ENCODE measurements around the gene MMRN1.
"Not testable (repeated sequence)": the region's sequence is repeated elsewhere in the genome, so short reads cannot be mapped to it uniquely, and the experiment has no call there.

The MMRN1 gene

DNA sequence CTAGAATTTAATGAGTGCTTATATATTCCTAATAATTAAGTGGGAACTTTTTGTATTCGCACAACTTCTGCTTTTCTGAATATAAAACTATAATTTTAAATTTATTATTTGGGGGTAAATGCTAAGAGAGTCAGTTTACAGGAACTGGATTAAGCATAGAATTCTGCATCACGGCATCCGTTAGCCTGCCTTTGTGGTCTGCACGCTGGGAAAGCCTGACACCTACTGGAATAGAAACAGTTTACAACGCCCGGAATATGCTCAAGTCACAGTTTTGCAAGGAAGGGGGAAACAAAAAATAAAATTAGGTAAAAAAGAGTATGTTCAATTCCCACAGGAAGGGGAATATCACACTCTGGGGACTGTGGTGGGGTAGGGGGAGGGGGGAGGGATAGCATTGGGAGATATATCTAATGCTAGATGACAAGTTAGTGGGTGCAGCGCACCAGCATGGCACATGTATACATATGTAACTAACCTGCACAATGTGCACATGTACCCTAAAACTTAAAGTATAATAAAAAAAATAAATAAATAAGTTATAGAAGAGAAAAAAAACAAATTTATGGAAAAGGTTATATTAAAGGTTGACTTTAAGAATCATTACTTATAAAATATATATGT is 7.3 kb downstream of the MMRN1 start:
- H3K36me3 ChIP-seq (ENCODE audit: control insufficient read depth in 2 of 2, insufficient read depth in 1 of 2, low read length in 2 of 2); POLR2A ChIA-PET; CTCF ChIA-PET; H3K27ac ChIP-seq (ENCODE audit: extremely low read depth, low read depth, low read length); H3K9me3 ChIP-seq (ENCODE audit: control insufficient read depth, insufficient read depth, low read depth, low read length); H3K4me1 ChIP-seq (ENCODE audit: control insufficient read depth, insufficient read depth, low read length); H3K4me3 ChIP-seq (ENCODE audit: low read depth, low read length): not testable (repeated sequence)
- peak; percentile 66 for TF ChIP-seq ZNF654 (tag by site-specific recombination; IDR thresholded peaks at IDR 0.05; ENCODE audit: low read depth)

DNA sequence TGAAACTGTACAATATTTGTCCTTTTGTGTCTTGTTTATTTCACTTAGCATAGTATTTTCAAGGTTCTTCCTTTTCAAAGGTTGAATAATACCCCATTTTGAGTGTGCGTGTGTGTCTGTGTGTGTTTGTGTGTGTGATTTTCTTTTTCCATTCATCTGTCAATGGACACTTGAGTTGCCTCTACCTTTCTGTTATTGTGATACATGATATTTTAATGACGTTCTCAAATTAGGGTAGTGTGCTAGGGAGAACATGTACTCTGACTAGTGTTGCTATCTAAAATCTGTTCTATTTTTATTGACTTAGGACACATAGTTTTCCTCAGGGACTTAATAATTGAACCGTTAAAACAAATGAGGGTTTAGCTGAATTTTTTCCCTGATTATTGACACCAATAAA is 9.9 kb downstream of the MMRN1 start:
- no peak overlapping the region for H3K4me3 ChIP-seq (ENCODE audit: low read depth, low read length)
- ChIA-PET POLR2A (no interaction called here), CTCF (no interaction called here)
- no peaks in the 10 kb centered on the region for H3K9me3 ChIP-seq (ENCODE audit: control insufficient read depth, insufficient read depth, low read depth, low read length)
- no peak overlapping the region for H3K27ac ChIP-seq (ENCODE audit: extremely low read depth, low read depth, low read length)
- H3K4me1 ChIP-seq (ENCODE audit: control insufficient read depth, insufficient read depth, low read length) = no peaks in the 10 kb centered on the region
- H3K36me3 ChIP-seq (ENCODE audit: control insufficient read depth in 2 of 2, insufficient read depth in 1 of 2, low read length in 2 of 2) = no peaks in the 10 kb centered on the region
- TF ChIP-seq REPIN1 (tag by site-specific recombination; IDR thresholded peaks at IDR 0.05; ENCODE audit: low read depth) (no peak), ZNF133 (tag by site-specific recombination; IDR thresholded peaks at IDR 0.05) (no peak), ZNF174 (tag by site-specific recombination; IDR thresholded peaks at IDR 0.05) (no peak), ZNF391 (tag by site-specific recombination; IDR thresholded peaks at IDR 0.05; ENCODE audit: borderline replicate concordance, low read depth) (no peak), MZF1 (tag by site-specific recombination; IDR thresholded peaks at IDR 0.05; ENCODE audit: borderline replicate concordance) (no peak), KLF16 (tag by site-specific recombination; IDR thresholded peaks at IDR 0.05) (no peak), ZNF654 (tag by site-specific recombination; IDR thresholded peaks at IDR 0.05; ENCODE audit: low read depth) (no peak), ZNF311 (tag by site-specific recombination; IDR thresholded peaks at IDR 0.05; ENCODE audit: borderline replicate concordance) (no peak), ZNF10 (tag by site-specific recombination; IDR thresholded peaks at IDR 0.05) (no peak), ZNF561 (tag by site-specific recombination; IDR thresholded peaks at IDR 0.05; ENCODE audit: borderline replicate concordance) (0 out of 2 replicates have a peak, but pooled peaks have one; percentile 27), ZNF600 (tag by site-specific recombination; IDR thresholded peaks at IDR 0.05) (no peak), BCL11A (tag by site-specific recombination; IDR thresholded peaks at IDR 0.05; ENCODE audit: low read depth) (peak; percentile 27; the same call in 1 of the 2 replicates), ZNF785 (tag by site-specific recombination; IDR thresholded peaks at IDR 0.05) (no peak), ZNF2 (tag by site-specific recombination; IDR thresholded peaks at IDR 0.05) (no peak), OSR2 (tag by site-specific recombination; IDR thresholded peaks at IDR 0.05) (no peak), YY2 (tag by site-specific recombination; IDR thresholded peaks at IDR 0.05) (no peak), OVOL3 (tag by site-specific recombination; IDR thresholded peaks at IDR 0.05) (peak; percentile 52; the same call in 1 of the 2 replicates), ZNF221 (tag by site-specific recombination; IDR thresholded peaks at IDR 0.05; ENCODE audit: borderline replicate concordance) (no peak), ZNF202 (tag by site-specific recombination; IDR thresholded peaks at IDR 0.05; ENCODE audit: borderline replicate concordance) (no peak), ZNF501 (tag by site-specific recombination; IDR thresholded peaks at IDR 0.05) (no peak), WT1 (tag by site-specific recombination; IDR thresholded peaks at IDR 0.05) (peak; percentile 60), ZNF292 (tag by site-specific recombination; IDR thresholded peaks at IDR 0.05; ENCODE audit: borderline replicate concordance, low read depth) (no peak)
- TF ChIP-seq, protein P1, sequence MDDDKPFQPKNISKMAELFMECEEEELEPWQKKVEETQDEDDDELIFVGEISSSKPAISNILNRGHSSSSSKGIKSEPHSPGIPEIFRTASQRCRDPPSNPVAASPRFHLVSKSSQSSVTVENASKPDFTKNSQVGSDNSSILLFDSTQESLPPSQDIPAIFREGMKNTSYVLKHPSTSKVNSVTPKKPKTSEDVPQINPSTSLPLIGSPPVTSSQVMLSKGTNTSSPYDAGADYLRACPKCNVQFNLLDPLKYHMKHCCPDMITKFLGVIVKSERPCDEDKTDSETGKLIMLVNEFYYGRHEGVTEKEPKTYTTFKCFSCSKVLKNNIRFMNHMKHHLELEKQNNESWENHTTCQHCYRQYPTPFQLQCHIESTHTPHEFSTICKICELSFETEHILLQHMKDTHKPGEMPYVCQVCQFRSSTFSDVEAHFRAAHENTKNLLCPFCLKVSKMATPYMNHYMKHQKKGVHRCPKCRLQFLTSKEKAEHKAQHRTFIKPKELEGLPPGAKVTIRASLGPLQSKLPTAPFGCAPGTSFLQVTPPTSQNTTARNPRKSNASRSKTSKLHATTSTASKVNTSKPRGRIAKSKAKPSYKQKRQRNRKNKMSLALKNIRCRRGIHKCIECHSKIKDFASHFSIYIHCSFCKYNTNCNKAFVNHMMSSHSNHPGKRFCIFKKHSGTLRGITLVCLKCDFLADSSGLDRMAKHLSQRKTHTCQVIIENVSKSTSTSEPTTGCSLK (tag by site-specific recombination; IDR thresholded peaks at IDR 0.05) = no peak
- TF ChIP-seq, protein P2, sequence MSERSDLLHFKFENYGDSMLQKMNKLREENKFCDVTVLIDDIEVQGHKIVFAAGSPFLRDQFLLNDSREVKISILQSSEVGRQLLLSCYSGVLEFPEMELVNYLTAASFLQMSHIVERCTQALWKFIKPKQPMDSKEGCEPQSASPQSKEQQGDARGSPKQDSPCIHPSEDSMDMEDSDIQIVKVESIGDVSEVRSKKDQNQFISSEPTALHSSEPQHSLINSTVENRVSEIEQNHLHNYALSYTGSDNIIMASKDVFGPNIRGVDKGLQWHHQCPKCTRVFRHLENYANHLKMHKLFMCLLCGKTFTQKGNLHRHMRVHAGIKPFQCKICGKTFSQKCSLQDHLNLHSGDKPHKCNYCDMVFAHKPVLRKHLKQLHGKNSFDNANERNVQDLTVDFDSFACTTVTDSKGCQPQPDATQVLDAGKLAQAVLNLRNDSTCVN (tag by site-specific recombination; optimal IDR thresholded peaks at IDR 0.05) = no peak
- TF ChIP-seq, protein P3, sequence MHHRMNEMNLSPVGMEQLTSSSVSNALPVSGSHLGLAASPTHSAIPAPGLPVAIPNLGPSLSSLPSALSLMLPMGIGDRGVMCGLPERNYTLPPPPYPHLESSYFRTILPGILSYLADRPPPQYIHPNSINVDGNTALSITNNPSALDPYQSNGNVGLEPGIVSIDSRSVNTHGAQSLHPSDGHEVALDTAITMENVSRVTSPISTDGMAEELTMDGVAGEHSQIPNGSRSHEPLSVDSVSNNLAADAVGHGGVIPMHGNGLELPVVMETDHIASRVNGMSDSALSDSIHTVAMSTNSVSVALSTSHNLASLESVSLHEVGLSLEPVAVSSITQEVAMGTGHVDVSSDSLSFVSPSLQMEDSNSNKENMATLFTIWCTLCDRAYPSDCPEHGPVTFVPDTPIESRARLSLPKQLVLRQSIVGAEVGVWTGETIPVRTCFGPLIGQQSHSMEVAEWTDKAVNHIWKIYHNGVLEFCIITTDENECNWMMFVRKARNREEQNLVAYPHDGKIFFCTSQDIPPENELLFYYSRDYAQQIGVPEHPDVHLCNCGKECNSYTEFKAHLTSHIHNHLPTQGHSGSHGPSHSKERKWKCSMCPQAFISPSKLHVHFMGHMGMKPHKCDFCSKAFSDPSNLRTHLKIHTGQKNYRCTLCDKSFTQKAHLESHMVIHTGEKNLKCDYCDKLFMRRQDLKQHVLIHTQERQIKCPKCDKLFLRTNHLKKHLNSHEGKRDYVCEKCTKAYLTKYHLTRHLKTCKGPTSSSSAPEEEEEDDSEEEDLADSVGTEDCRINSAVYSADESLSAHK (tag by site-specific recombination; IDR thresholded peaks at IDR 0.05) = no peak
- TF ChIP-seq, protein P4, sequence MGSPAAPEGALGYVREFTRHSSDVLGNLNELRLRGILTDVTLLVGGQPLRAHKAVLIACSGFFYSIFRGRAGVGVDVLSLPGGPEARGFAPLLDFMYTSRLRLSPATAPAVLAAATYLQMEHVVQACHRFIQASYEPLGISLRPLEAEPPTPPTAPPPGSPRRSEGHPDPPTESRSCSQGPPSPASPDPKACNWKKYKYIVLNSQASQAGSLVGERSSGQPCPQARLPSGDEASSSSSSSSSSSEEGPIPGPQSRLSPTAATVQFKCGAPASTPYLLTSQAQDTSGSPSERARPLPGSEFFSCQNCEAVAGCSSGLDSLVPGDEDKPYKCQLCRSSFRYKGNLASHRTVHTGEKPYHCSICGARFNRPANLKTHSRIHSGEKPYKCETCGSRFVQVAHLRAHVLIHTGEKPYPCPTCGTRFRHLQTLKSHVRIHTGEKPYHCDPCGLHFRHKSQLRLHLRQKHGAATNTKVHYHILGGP (tag by site-specific recombination; IDR thresholded peaks at IDR 0.05) = no peak
- TF ChIP-seq, protein P5, sequence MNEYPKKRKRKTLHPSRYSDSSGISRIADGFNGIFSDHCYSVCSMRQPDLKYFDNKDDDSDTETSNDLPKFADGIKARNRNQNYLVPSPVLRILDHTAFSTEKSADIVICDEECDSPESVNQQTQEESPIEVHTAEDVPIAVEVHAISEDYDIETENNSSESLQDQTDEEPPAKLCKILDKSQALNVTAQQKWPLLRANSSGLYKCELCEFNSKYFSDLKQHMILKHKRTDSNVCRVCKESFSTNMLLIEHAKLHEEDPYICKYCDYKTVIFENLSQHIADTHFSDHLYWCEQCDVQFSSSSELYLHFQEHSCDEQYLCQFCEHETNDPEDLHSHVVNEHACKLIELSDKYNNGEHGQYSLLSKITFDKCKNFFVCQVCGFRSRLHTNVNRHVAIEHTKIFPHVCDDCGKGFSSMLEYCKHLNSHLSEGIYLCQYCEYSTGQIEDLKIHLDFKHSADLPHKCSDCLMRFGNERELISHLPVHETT (tag by site-specific recombination; IDR thresholded peaks at IDR 0.05) = no peak
